HG02642 (cell line): Measurements from ENCODE around the gene OSGIN1.
"Not testable (repeated sequence)": the region's sequence is repeated elsewhere in the genome, so short reads cannot be mapped to it uniquely, and the experiment has no call there.

Source experiments
- ATAC-seq: cut with Tn5 transposase; IDR thresholded peaks from one replicate; pipeline ENCODE4 v1.9.1; 2021; ENCODE audit warnings: mild to moderate bottlenecking; ENCODE audit not compliant: unreplicated experiment, poor library complexity

OSGIN1 gene

GRCh38 chr16:83940119-83940518 lies 12.9 kb upstream of the OSGIN1 start:
- ATAC-seq, result no peak

- no peak for ATAC-seq
Observed at GRCh38 chr16:83940630-83941378, 12.2 kb upstream of the OSGIN1 start.

GRCh38 chr16:83941546-83941945 lies 11.5 kb upstream of the OSGIN1 start:
- not testable (repeated sequence) for ATAC-seq

- ATAC-seq, result no peak
Observed at GRCh38 chr16:83942074-83942473, 11.0 kb upstream of the OSGIN1 start.

- ATAC-seq, result no peak
Observed at GRCh38 chr16:83942815-83943515, 10.1 kb upstream of the OSGIN1 start.

GRCh38 chr16:83943516-83944050 lies 9.5 kb upstream of the OSGIN1 start:
- no peak for ATAC-seq

GRCh38 chr16:83945587-83945986 lies 7.5 kb upstream of the OSGIN1 start:
- ATAC-seq, result no peak

- no peak for ATAC-seq
Observed at GRCh38 chr16:83946154-83946780, 6.8 kb upstream of the OSGIN1 start.

- ATAC-seq, result no peak
Observed at GRCh38 chr16:83946781-83947566, 6.1 kb upstream of the OSGIN1 start.

GRCh38 chr16:83947642-83948234 lies 5.3 kb upstream of the OSGIN1 start:
- ATAC-seq, result no peak

- no peak for ATAC-seq
Observed at GRCh38 chr16:83948914-83949723, 3.9 kb upstream of the OSGIN1 start.

GRCh38 chr16:83949724-83950001 lies 3.4 kb upstream of the OSGIN1 start:
- ATAC-seq, result no peak

GRCh38 chr16:83950862-83951399 lies 2.1 kb upstream of the OSGIN1 start:
- ATAC-seq, result not testable (repeated sequence)

- ATAC-seq, result no peak
Observed at GRCh38 chr16:83951544-83951943, 1.5 kb upstream of the OSGIN1 start.

- no peak for ATAC-seq
Observed at GRCh38 chr16:83952587-83952939, 477 bp upstream of the OSGIN1 start.

- no peak for ATAC-seq
Observed at GRCh38 chr16:83953796-83954576, 946 bp downstream of the OSGIN1 start.

GRCh38 chr16:83954577-83955016 lies 1.6 kb downstream of the OSGIN1 start:
- ATAC-seq, result no peak
